Measurements from ENCODE around the gene ALOX15. TPM values are rescaled to one million over a fixed set of nuclear protein-coding genes. Genes with fewer than 3 reads are reported as not detected.

ALOX15 gene
- total RNA-seq, 1 experiment from 2014 or later = not detected

GRCh38 chr17:4617590-4618351 lies 23.7 kb downstream of the ALOX15 start:
- Histone ChIP-seq H4K20me1 (ENCODE audit: low read length) (no peaks in the 10 kb centered on the region), H3K4me2 (ENCODE audit: low read length) (no peak overlapping the region), H3K79me2 (ENCODE audit: low read length) (no peaks in the 10 kb centered on the region), H3F3A (ENCODE audit: low read length, unreplicated experiment) (no peaks in the 10 kb centered on the region), H3K27ac (ENCODE audit: low read length) (no peak overlapping the region), H3K9ac (ENCODE audit: low read length) (no peak overlapping the region), H3K9me2 (replicated peaks; ENCODE audit: low read length) (no peaks in the 10 kb centered on the region), H3K27me3 (ENCODE audit: low read length) (no peaks in the 10 kb centered on the region), H3K4me1 (ENCODE audit: insufficient read depth, low read length) (no peaks in the 10 kb centered on the region), H3K9me3 (ENCODE audit: low read length) (no peaks in the 10 kb centered on the region), H2AFZ (ENCODE audit: low read length) (no peak overlapping the region), H3K36me3 (ENCODE audit: low read depth, low read length) (no peaks in the 10 kb centered on the region), H3K4me3 (ENCODE audit: low read length) (no peak overlapping the region)
- ChIA-PET CTCF (no interaction called here), POLR2A (ENCODE audit: unreplicated experiment) (no interaction called here)
- DNase-seq = no peak
- ATAC-seq = no peak
- TF ChIP-seq EZH2 (IDR thresholded peaks at IDR 0.05; ENCODE audit: low read length, unreplicated experiment) = no peak
- TF ChIP-seq EZH2phosphoT487 (IDR thresholded peaks at IDR 0.05; ENCODE audit: borderline replicate concordance, low read length) = no peak
- TF ChIP-seq CTCF (conservative IDR thresholded peaks at IDR 0.05; ENCODE audit: low read depth, low read length) = no peak
- BruUV-seq (replicated peaks) = no TSS peak
- intact Hi-C loops (cut with micrococcal nuclease) = no loop called here

GRCh38 chr17:4617090-4617489 lies 24.4 kb downstream of the ALOX15 start:
- BruUV-seq (replicated peaks) = no TSS peak
- Histone ChIP-seq H3K9me3 (ENCODE audit: low read length) (no peaks in the 10 kb centered on the region), H3K4me3 (ENCODE audit: low read length) (no peak overlapping the region), H3K4me1 (ENCODE audit: insufficient read depth, low read length) (no peaks in the 10 kb centered on the region), H3K79me2 (ENCODE audit: low read length) (no peaks in the 10 kb centered on the region), H2AFZ (ENCODE audit: low read length) (no peak overlapping the region), H3K9ac (ENCODE audit: low read length) (no peak overlapping the region), H3K27me3 (ENCODE audit: low read length) (no peaks in the 10 kb centered on the region), H4K20me1 (ENCODE audit: low read length) (no peaks in the 10 kb centered on the region), H3F3A (ENCODE audit: low read length, unreplicated experiment) (no peaks in the 10 kb centered on the region), H3K27ac (ENCODE audit: low read length) (no peak overlapping the region), H3K36me3 (ENCODE audit: low read depth, low read length) (no peaks in the 10 kb centered on the region), H3K9me2 (replicated peaks; ENCODE audit: low read length) (no peaks in the 10 kb centered on the region), H3K4me2 (ENCODE audit: low read length) (no peak overlapping the region)
- ATAC-seq (no peak), DNase-seq (no peak)
- ChIA-PET POLR2A (ENCODE audit: unreplicated experiment) (no interaction called here), CTCF (no interaction called here)
- TF ChIP-seq CTCF (conservative IDR thresholded peaks at IDR 0.05; ENCODE audit: low read depth, low read length) (no peak), EZH2 (IDR thresholded peaks at IDR 0.05; ENCODE audit: low read length, unreplicated experiment) (no peak), EZH2phosphoT487 (IDR thresholded peaks at IDR 0.05; ENCODE audit: borderline replicate concordance, low read length) (no peak)
- intact Hi-C loops (cut with micrococcal nuclease) = no loop called here

GRCh38 chr17:4616476-4616875 lies 25.0 kb downstream of the ALOX15 start:
- TF ChIP-seq EZH2 (IDR thresholded peaks at IDR 0.05; ENCODE audit: low read length, unreplicated experiment) = no peak
- no peak for TF ChIP-seq EZH2phosphoT487 (IDR thresholded peaks at IDR 0.05; ENCODE audit: borderline replicate concordance, low read length)
- TF ChIP-seq CTCF (conservative IDR thresholded peaks at IDR 0.05; ENCODE audit: low read depth, low read length) = no peak
- no peaks in the 10 kb centered on the region for H3K9me2 ChIP-seq (replicated peaks; ENCODE audit: low read length)
- ATAC-seq (no peak), DNase-seq (no peak)
- ChIA-PET CTCF (no interaction called here), POLR2A (ENCODE audit: unreplicated experiment) (no interaction called here)
- H3K36me3 ChIP-seq (ENCODE audit: low read depth, low read length) = no peaks in the 10 kb centered on the region
- H3K9ac ChIP-seq (ENCODE audit: low read length) = no peak overlapping the region
- no peaks in the 10 kb centered on the region for H4K20me1 ChIP-seq (ENCODE audit: low read length)
- no TSS peak for BruUV-seq (replicated peaks)
- H3K4me3 ChIP-seq (ENCODE audit: low read length) = no peak overlapping the region
- H3K4me1 ChIP-seq (ENCODE audit: insufficient read depth, low read length) = no peaks in the 10 kb centered on the region
- H3K27ac ChIP-seq (ENCODE audit: low read length) = no peak overlapping the region
- H2AFZ ChIP-seq (ENCODE audit: low read length) = no peak overlapping the region
- no peaks in the 10 kb centered on the region for H3F3A ChIP-seq (ENCODE audit: low read length, unreplicated experiment)
- H3K9me3 ChIP-seq (ENCODE audit: low read length) = no peaks in the 10 kb centered on the region
- H3K4me2 ChIP-seq (ENCODE audit: low read length) = no peak overlapping the region
- no peaks in the 10 kb centered on the region for H3K27me3 ChIP-seq (ENCODE audit: low read length)
- no peaks in the 10 kb centered on the region for H3K79me2 ChIP-seq (ENCODE audit: low read length)
- intact Hi-C loops (cut with micrococcal nuclease) = no loop called here

Measured in PC-3 (cell line).